B cell (primary cell): ENCODE data around the gene PEX6.

ENCODE experiments used
- CTCF ChIP-seq: fragments of 200-600 bp; IDR thresholded peaks from one replicate; pipeline ENCODE4 v1.8.0; 2022; ENCODE audit warnings: antibody characterized with exemption, mild to moderate bottlenecking
- EZH2 ChIP-seq: IDR thresholded peaks from 2 replicates; pipeline ENCODE4 v1.6.1; 2012; ENCODE audit warnings: borderline replicate concordance, low read depth, mild to moderate bottlenecking, moderate library complexity, low read length; ENCODE audit not compliant: insufficient read depth, poor library complexity, severe bottlenecking

GRCh38 chr6:42987533-42988451 lies 8.8 kb upstream of the PEX6 start:
- TF ChIP-seq CTCF: no peak
- TF ChIP-seq EZH2: no peak
